Activated T-helper 17 cell treated with anti-CD3 and anti-CD28 coated beads, Interleukin-2, amount 50 U/mL, for 72 hours (primary cell): ENCODE data around the gene SDHAF1. TPM values are rescaled to one million over a fixed set of nuclear protein-coding genes. Genes with fewer than 3 reads are reported as not detected.

Experiments
- ATAC-seq: fragments of 150-1000 bp; cut with Tn5 transposase; replicated peaks from 2 replicates; pipeline ENCODE4 v1.10.0; 2021; ENCODE audit warnings: mild to moderate bottlenecking, moderate library complexity
- H3K27ac Mint-ChIP-seq: one replicate; pipeline ENCODE4 v1.8.0; 2022; ENCODE audit warnings: mixed read lengths
- H3K27me3 Mint-ChIP-seq: one replicate; pipeline ENCODE4 v1.8.0; 2022; ENCODE audit warnings: mixed read lengths
- H3K36me3 Mint-ChIP-seq: one replicate; pipeline ENCODE4 v1.8.0; 2022; ENCODE audit warnings: low read depth, mild to moderate bottlenecking, mixed read lengths
- H3K4me1 Mint-ChIP-seq: one replicate; pipeline ENCODE4 v1.8.0; 2022; ENCODE audit warnings: mixed read lengths
- H3K4me3 Mint-ChIP-seq: one replicate; pipeline ENCODE4 v1.8.0; 2022; ENCODE audit warnings: mild to moderate bottlenecking, mixed read lengths
- H3K9me3 Mint-ChIP-seq: one replicate; pipeline ENCODE4 v1.8.0; 2022; ENCODE audit warnings: mixed read lengths
- total RNA-seq, 2 donors: library from RNA; stranded (reverse); gene quantifications; one replicate each; pipeline ENCODE4 v1.2.3, GENCODE V29; 2022

The SDHAF1 gene
- total RNA-seq, 2 donors from 2014 or later: 17.5 to 26.0 TPM

GRCh38 chr19:35993923-35994598, 927 bp upstream of the SDHAF1 start:
- Mint-ChIP-seq H3K27ac (no peak overlapping the region), H3K4me3 (peak overlapping the region; percentile 94), H3K9me3 (no peaks in the 10 kb centered on the region)

DNA sequence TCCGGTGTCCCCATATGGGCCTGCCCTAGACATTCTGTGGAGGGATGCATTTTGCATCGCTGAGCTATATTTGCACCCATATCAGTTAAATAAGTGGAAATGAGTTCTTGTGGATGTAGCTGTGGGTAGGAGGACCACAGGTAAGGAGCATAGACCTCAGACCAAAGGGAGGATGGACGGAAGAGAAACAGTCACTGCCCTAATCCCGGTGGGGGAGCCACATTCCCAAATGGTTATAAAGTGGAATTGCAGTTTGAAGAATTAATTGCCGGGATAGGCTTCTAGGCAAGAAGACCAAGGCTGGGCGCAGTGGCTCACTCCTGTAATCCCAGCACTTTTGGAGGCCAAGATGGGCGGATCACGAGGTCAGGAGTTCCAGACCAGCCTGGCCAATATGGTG, 1.8 kb downstream of the SDHAF1 start:
- peak overlapping the region; percentile 87 for H3K27ac Mint-ChIP-seq

More at GRCh38 chr19:35993923-35994598, 927 bp upstream of the SDHAF1 start:
- peaks cover 13% of the 10 kb centered on the region for H3K4me1 Mint-ChIP-seq
- peaks cover 30% of the 10 kb centered on the region for H3K36me3 Mint-ChIP-seq
- no peaks in the 10 kb centered on the region for H3K27me3 Mint-ChIP-seq
- ATAC-seq: no peak

DNA sequence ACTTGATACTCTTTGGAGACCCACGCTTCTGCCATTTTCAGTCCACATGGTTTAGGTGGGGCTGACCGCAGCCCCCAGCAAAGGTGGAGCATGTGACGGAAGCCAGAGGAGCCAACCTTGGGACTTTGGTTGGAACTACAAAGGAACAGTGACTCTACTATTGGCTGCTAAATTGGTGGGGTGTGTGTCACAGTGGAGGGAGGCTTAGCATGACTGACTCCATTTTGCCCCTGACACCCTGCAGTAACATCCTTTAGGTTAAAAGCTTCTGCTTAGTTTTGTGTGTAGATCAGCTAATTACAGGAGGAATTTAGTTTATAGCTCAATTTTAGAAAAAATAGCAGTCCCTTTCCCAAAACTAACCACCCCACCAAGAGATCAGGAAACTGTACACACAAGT, 6.6 kb downstream of the SDHAF1 start:
- Mint-ChIP-seq H3K27ac (no peak overlapping the region), H3K9me3 (no peaks in the 10 kb centered on the region), H3K4me3 (no peak overlapping the region), H3K27me3 (no peaks in the 10 kb centered on the region), H3K4me1 (peaks cover 7% of the 10 kb centered on the region), H3K36me3 (peaks cover 48% of the 10 kb centered on the region)
- no peak for ATAC-seq

More for the DNA sequence above, 1.8 kb downstream of the SDHAF1 start:
- peaks cover 53% of the 10 kb centered on the region for H3K36me3 Mint-ChIP-seq
- peak overlapping the region; percentile 94 for H3K4me3 Mint-ChIP-seq
- no peak for ATAC-seq
- H3K9me3 Mint-ChIP-seq: no peaks in the 10 kb centered on the region
- peaks cover 13% of the 10 kb centered on the region for H3K4me1 Mint-ChIP-seq
- no peaks in the 10 kb centered on the region for H3K27me3 Mint-ChIP-seq

DNA sequence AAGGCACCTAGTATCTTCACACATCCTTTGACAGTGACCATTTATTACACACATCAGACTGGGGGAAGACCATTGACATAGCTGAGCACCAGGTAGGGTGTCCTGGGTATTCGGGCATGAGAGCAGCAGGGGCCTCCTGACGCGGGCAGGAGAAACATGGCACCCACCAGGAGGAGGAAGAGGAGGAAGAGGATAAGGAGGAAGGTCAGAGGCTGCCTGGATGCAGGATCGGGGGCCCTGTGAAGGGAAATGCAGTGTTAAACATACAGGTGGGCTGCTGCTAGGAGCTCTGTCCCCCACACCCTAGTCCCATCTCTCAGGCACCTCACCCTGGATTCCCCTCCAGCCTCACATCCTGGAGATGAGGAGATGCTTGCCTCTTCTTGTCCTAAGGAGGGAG, 8.3 kb downstream of the SDHAF1 start:
- H3K36me3 Mint-ChIP-seq: peaks cover 31% of the 10 kb centered on the region
- no peaks in the 10 kb centered on the region for H3K4me1 Mint-ChIP-seq
- H3K27me3 Mint-ChIP-seq: no peaks in the 10 kb centered on the region
- no peaks in the 10 kb centered on the region for H3K9me3 Mint-ChIP-seq
- ATAC-seq: no peak
- H3K27ac Mint-ChIP-seq: no peak overlapping the region
- H3K4me3 Mint-ChIP-seq: no peak overlapping the region

GRCh38 chr19:36006955-36007354, 12.0 kb downstream of the SDHAF1 start:
- Mint-ChIP-seq H3K4me3 (no peak overlapping the region), H3K9me3 (no peaks in the 10 kb centered on the region), H3K27ac (no peak overlapping the region), H3K4me1 (peaks cover 11% of the 10 kb centered on the region), H3K36me3 (no peaks in the 10 kb centered on the region), H3K27me3 (no peaks in the 10 kb centered on the region)
- ATAC-seq: no peak

- peak within 1 kb of the TSS; percentile 70 for H3K27ac Mint-ChIP-seq
- ATAC-seq: no peak
- no peaks in the 10 kb centered on the region for H3K27me3 Mint-ChIP-seq
- peak within 1 kb of the TSS; percentile 72 for H3K4me3 Mint-ChIP-seq
- no peaks in the 10 kb centered on the region for H3K9me3 Mint-ChIP-seq
- no peaks in the 10 kb centered on the region for H3K36me3 Mint-ChIP-seq
- H3K4me1 Mint-ChIP-seq: peaks cover 14% of the 10 kb centered on the region
Measured at GRCh38 chr19:36008336-36008978, 13.5 kb downstream of the SDHAF1 start, which contains the start of gene SYNE4. Gene SYNE4 (minus strand): TSS chr19:36008813. CDS start chr19:36008681, 132 bp downstream.

- Mint-ChIP-seq H3K27me3 (no peaks in the 10 kb centered on the region), H3K9me3 (no peaks in the 10 kb centered on the region), H3K4me3 (peak overlapping the region; percentile 72), H3K36me3 (peaks cover 6% of the 10 kb centered on the region), H3K4me1 (peaks cover 20% of the 10 kb centered on the region), H3K27ac (peak overlapping the region; percentile 70)
- peak; percentile 25 for ATAC-seq
Measured at GRCh38 chr19:36009220-36009619, 14.2 kb downstream of the SDHAF1 start.

DNA sequence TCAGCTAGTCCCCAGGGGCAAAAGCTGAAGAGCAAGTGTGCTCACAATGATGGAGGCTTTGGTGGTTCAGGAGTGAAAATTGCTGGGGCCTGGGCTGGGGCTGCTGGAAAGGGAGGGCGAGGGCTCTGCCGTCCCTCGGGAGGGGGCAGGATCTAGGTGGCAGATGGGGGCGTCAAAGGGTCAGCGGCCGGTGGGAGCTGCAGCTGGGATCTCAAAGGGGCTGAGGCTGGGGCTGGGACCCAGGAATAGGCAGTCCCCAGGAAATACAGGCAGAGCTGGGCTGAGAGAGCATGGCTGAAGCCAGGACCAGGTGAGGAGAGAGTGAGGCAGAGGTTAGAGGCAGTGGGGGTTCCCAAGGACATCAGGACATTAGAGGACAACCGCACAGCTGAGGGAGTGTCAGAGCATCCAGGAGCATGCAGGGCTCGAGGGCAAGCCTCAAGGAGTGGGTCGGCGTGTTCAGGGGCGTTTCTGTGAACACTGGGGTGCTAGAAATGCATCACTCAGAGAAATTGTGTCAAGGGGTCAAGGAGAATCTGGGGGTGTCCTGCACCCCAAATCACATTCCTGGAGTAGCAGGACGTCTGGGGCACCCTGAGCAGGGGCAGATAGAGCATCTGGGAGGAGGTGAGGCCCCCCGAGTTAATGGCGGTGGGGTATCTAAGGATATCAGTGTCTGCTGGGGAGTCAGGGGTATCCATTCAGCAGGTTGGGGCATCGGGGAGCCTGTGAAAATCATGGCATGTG, 14.8 kb downstream of the SDHAF1 start:
- H3K27me3 Mint-ChIP-seq: no peaks in the 10 kb centered on the region
- peak overlapping the region; percentile 72 for H3K4me3 Mint-ChIP-seq
- H3K27ac Mint-ChIP-seq: peak overlapping the region; percentile 70

GRCh38 chr19:36010402-36010801, 15.4 kb downstream of the SDHAF1 start:
- Mint-ChIP-seq H3K36me3 (peaks cover 10% of the 10 kb centered on the region), H3K27ac (peak overlapping the region; percentile 70), H3K4me1 (peaks cover 29% of the 10 kb centered on the region), H3K4me3 (peak overlapping the region; percentile 72), H3K27me3 (no peaks in the 10 kb centered on the region), H3K9me3 (no peaks in the 10 kb centered on the region)
- no peak for ATAC-seq

More for the DNA sequence above, 14.8 kb downstream of the SDHAF1 start:
- ATAC-seq: no peak
- Mint-ChIP-seq H3K9me3 (no peaks in the 10 kb centered on the region), H3K4me1 (peaks cover 24% of the 10 kb centered on the region), H3K36me3 (peaks cover 10% of the 10 kb centered on the region)

GRCh38 chr19:36013280-36014011, 18.5 kb downstream of the SDHAF1 start:
- peak; percentile 0 for ATAC-seq
- Mint-ChIP-seq H3K27ac (peak overlapping the region; percentile 97), H3K27me3 (no peaks in the 10 kb centered on the region), H3K4me1 (peaks cover 35% of the 10 kb centered on the region), H3K36me3 (peaks cover 15% of the 10 kb centered on the region), H3K4me3 (peak overlapping the region; percentile 98), H3K9me3 (no peaks in the 10 kb centered on the region)

GRCh38 chr19:36014012-36014924, 19.3 kb downstream of the SDHAF1 start, which contains the start of gene ALKBH6:
Gene ALKBH6 (minus strand): TSS chr19:36014213. CDS start chr19:36013397, 816 bp downstream.
- Mint-ChIP-seq H3K4me3 (peak within 1 kb of the TSS; percentile 98), H3K36me3 (peaks cover 16% of the 10 kb centered on the region), H3K27ac (peak within 1 kb of the TSS; percentile 97), H3K4me1 (peaks cover 35% of the 10 kb centered on the region), H3K9me3 (no peaks in the 10 kb centered on the region), H3K27me3 (no peaks in the 10 kb centered on the region)
- peak; percentile 97 for ATAC-seq

DNA sequence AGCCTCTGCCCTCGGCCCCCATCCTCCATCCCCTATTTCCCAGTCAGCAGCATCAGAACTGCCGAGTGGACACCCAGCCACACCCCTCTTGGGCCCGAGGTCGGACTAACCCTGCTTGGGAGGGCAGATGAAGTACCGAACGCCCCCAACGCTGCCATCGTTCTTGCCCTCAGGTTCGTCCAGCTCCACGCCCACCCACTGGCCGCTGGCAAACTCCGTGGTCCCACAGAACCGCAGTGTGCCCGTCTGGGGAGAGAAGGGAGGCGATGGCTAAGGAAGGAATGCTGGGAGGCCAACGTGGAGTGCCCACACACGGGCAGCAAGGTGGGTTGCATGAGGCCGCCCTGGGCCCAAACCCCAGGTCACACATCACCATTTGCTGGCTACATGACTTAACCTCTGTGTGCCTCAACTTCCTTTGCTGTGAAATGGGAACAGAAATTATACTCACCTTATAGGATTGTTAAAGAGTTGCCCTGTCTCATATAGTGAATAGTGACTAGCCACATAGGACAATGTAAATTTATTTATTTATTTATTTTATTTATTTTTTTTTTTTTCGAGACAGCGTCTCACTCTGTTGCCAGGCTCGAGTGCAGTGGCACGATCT, 24.2 kb downstream of the SDHAF1 start:
- H3K4me3 Mint-ChIP-seq: no peak overlapping the region
- no peaks in the 10 kb centered on the region for H3K27me3 Mint-ChIP-seq
- peaks cover 16% of the 10 kb centered on the region for H3K4me1 Mint-ChIP-seq
- no peak overlapping the region for H3K27ac Mint-ChIP-seq
- no peaks in the 10 kb centered on the region for H3K9me3 Mint-ChIP-seq
- peaks cover 42% of the 10 kb centered on the region for H3K36me3 Mint-ChIP-seq
- no peak for ATAC-seq

DNA sequence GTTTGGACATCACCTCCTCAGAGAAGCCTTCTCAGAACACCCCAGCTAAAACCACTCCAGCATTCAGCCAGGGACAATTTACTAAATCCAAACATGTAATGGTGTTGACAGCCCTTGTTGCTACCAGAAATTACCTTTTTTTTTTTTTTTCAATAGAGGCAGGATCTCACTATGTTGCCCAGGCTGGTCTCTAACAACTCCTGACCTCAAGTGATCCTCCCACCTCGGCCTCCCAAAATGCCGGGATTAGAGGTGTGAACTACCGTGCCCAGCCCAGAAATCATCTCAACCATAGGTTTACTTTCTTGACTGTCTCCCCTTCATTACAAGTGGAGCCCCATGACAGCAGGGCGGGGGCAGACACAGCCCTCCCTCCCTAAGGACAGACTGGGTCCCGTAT, 28.4 kb downstream of the SDHAF1 start:
- peaks cover under 1% of the 10 kb centered on the region for H3K4me1 Mint-ChIP-seq
- no peak overlapping the region for H3K4me3 Mint-ChIP-seq
- no peak overlapping the region for H3K27ac Mint-ChIP-seq
- peaks cover 35% of the 10 kb centered on the region for H3K36me3 Mint-ChIP-seq
- no peaks in the 10 kb centered on the region for H3K27me3 Mint-ChIP-seq
- no peak for ATAC-seq
- H3K9me3 Mint-ChIP-seq: no peaks in the 10 kb centered on the region
